AG09309 (cell line): ENCODE results near the gene MAS1.
"Not testable (repeated sequence)": the region's sequence is repeated elsewhere in the genome, so short reads cannot be mapped to it uniquely, and the experiment has no call there.

Experiments
- DNase-seq: peaks from one replicate; pipeline ENCODE4 v3.0.0-alpha.2; 2010; ENCODE audit warnings: low read depth
- H3K4me3 ChIP-seq: 2 replicates; pipeline ENCODE4 v1.5.1; 2011; ENCODE audit warnings: mild to moderate bottlenecking, low read depth, low read length, moderate library complexity; ENCODE audit not compliant: control insufficient read depth
- TF ChIP-seq, protein P1 (sequence below): IDR thresholded peaks from 2 replicates; pipeline ENCODE4 v1.5.1; 2011; ENCODE audit warnings: mild to moderate bottlenecking, low read depth, low read length, inconsistent platforms; ENCODE audit not compliant: insufficient read depth, control insufficient read depth; ENCODE audit errors: missing control alignments

The MAS1 gene

GRCh38 chr6:159890792-159891191 is at the start of gene MAS1:
Gene MAS1, plus strand, starts transcription at chr6:159890988. Its CDS starts 15,968 bp downstream, at chr6:159906956.
- TF ChIP-seq, protein P1, sequence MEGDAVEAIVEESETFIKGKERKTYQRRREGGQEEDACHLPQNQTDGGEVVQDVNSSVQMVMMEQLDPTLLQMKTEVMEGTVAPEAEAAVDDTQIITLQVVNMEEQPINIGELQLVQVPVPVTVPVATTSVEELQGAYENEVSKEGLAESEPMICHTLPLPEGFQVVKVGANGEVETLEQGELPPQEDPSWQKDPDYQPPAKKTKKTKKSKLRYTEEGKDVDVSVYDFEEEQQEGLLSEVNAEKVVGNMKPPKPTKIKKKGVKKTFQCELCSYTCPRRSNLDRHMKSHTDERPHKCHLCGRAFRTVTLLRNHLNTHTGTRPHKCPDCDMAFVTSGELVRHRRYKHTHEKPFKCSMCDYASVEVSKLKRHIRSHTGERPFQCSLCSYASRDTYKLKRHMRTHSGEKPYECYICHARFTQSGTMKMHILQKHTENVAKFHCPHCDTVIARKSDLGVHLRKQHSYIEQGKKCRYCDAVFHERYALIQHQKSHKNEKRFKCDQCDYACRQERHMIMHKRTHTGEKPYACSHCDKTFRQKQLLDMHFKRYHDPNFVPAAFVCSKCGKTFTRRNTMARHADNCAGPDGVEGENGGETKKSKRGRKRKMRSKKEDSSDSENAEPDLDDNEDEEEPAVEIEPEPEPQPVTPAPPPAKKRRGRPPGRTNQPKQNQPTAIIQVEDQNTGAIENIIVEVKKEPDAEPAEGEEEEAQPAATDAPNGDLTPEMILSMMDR, result no peak
- DNase-seq, result no peak
- H3K4me3 ChIP-seq, result no peak within 1 kb of the TSS

- DNase-seq, result no peak
- TF ChIP-seq, protein P1, result peak; percentile 46
- no peak overlapping the region for H3K4me3 ChIP-seq
Observed at GRCh38 chr6:159842035-159842434, 48.8 kb upstream of the MAS1 start.

GRCh38 chr6:159844737-159845645 is 45.8 kb upstream of the MAS1 start:
- no peak for DNase-seq
- TF ChIP-seq, protein P1, result no peak

GRCh38 chr6:159848552-159848951 is 42.2 kb upstream of the MAS1 start:
- not testable (repeated sequence) for H3K4me3 ChIP-seq, DNase-seq

More at GRCh38 chr6:159844737-159845645, 45.8 kb upstream of the MAS1 start:
- no peak overlapping the region for H3K4me3 ChIP-seq

GRCh38 chr6:159849851-159850250 is 40.9 kb upstream of the MAS1 start:
- H3K4me3 ChIP-seq, DNase-seq: not testable (repeated sequence)

- TF ChIP-seq, protein P1, result peak; percentile 47
- DNase-seq, result no peak
- H3K4me3 ChIP-seq, result no peak overlapping the region
Observed at GRCh38 chr6:159852877-159853276, 37.9 kb upstream of the MAS1 start.

- no peak for DNase-seq
- TF ChIP-seq, protein P1, result no peak
- H3K4me3 ChIP-seq, result no peak overlapping the region
Observed at GRCh38 chr6:159853754-159854153, 37.0 kb upstream of the MAS1 start.
